Skin of body (tissue), 2 donors: Measurements from ENCODE around the gene CDH4. TPM values are rescaled to one million over a fixed set of nuclear protein-coding genes. Genes with fewer than 3 reads are reported as not detected.
"Not testable (repeated sequence)": the region's sequence is repeated elsewhere in the genome, so short reads cannot be mapped to it uniquely, and the experiment has no call there.

Source experiments
- DNase-seq: peaks from one replicate; lab custom pipeline; 2025; lab: John Stamatoyannopoulos, UW
- total RNA-seq: library from RNA; depleted of rRNA; stranded (reverse); fragments of >200 nt; gene quantifications from one replicate; pipeline ENCODE4 v1.2.3, GENCODE V29; 2014

The CDH4 gene
- total RNA-seq, 1 donor from 2014 or later: 0.10 TPM

- DNase-seq: no peak
These were observed 203.6 kb downstream of the CDH4 start for GRCh38 chr20:61455508-61456215.

- no peak for DNase-seq
These were observed 205.7 kb downstream of the CDH4 start for GRCh38 chr20:61457725-61458124.

DNA sequence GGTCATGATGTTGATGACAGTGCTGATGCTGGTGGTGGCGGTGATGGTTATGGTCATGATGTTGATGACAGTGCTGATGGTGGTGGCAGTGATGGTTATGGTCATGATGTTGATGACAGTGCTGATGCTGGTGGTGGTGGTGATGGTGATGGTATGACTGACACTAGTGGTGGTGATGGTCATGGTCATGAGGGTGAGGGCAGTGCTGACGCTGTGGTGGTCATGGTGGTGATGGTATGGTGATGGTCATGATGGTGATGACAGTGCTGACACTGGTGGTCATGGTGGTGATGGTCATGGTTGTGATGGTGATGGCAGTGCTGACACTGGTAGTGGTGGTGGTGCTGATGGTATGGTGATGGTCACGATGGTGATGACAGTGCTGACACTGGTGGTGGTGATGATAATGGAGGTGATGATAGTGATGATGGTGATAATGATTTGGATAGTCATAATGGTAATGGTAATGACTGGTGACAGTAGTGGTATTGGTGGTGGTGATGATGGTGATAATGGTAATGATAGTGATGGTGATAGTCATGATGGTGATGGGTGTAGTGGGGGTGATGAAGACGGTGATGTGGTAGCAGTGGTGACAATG, 206.2 kb downstream of the CDH4 start:
- DNase-seq: no peak

DNA sequence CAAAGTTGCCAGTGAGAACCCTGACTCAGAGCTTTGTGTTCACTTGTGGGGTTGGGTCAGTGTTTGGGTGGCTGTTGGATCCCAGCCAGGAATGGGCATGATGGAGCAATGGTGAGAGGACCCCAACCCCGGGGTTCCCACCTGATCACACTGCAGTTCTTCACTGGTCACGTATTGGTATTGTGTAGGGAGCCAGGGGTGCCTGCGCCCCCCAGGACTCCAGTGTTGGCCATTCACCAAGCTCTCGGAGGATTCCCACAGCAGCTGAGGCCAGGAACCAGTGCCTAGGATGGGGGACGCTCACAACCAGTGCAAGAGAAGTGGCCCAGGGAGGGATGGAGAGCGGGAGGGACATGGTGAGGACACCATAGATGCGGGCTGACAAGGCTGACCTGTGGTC, 207.2 kb downstream of the CDH4 start:
- DNase-seq: no peak

DNA sequence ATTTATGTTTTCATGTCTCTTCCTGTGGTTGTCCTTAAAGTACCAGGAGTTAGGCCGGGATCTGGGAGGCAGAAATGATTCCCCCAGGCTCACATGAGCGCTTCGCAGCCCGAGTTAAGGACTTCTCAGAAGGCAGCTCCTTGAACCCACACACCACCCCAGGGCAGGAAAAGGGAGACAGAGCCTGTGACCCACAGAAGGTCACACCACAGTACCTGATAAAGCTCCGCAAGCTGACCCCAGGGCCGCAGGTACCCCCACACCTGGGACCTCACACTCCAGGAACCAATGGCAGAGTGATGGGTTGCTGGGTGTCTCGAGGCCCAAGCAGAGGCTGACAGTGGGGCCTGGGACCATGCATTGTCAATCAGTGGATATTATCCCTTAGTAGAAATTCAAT, 207.6 kb downstream of the CDH4 start:
- DNase-seq: no peak

- no peak for DNase-seq
These were observed 208.4 kb downstream of the CDH4 start for GRCh38 chr20:61460261-61461052.

GRCh38 chr20:61461461-61461860, 209.4 kb downstream of the CDH4 start:
- no peak for DNase-seq

GRCh38 chr20:61464307-61465303, 212.5 kb downstream of the CDH4 start:
- no peak for DNase-seq

DNA sequence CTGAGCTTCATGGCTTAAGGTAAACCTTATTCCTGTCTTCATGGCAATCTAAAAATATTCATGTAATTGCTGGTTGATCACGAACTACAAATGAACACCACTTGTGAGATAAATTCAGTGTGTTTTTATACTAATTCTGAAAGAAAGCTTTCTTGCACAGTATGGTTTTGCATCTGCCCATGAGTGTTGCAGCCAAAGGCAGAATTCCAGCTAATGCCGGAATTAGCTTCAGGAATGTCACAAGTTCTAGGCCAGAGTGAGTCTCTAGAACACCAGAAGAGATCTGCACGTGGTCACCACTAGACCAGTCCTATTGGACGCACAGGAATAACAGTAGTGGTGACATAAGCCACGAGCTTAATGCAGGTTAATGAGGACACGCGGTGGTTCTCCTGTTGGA, 223.7 kb downstream of the CDH4 start:
- DNase-seq: no peak

- DNase-seq: no peak
These were observed 224.9 kb downstream of the CDH4 start for GRCh38 chr20:61476956-61477355.

- no peak for DNase-seq
These were observed 225.4 kb downstream of the CDH4 start for GRCh38 chr20:61477451-61477861.

DNA sequence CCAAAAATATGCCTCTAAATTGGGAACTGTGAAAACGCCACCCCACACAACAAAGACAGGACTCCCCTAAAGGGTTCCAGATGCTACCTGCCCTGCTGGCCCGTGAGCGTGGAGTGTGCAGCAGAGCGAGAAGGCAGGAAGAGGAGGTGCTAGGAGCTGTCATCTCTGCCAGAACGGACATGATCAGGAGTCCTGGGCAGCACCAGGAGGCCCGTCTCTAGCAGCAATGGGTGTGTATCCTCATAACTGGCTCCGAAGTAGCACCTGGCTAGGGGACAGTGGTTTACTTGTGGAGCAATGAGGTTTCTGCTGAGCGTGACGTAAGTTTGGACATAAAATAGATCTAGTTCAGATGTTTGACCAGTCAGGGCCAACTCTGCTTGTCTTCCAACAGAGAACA, 226.0 kb downstream of the CDH4 start:
- no peak for DNase-seq

- no peak for DNase-seq
These were observed 226.7 kb downstream of the CDH4 start for GRCh38 chr20:61478611-61479305.

DNA sequence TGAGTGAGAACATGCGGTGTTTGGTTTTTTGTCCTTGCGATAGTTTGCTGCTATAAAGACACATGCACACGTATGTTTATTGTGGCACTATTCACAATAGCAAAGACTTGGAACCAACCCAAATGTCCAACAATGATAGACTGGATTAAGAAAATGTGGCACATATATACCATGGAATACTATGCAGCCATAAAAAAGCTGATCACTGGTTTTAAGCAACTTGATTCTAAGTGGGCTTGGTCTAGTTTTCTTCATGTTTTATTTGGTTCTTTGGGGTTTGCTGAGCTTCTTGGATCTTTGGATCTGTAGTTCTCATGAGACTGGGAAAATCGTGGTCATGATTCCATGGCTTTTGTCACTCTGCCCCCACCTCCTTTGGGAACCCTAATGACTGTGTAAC, 227.4 kb downstream of the CDH4 start:
- DNase-seq: not testable (repeated sequence)

DNA sequence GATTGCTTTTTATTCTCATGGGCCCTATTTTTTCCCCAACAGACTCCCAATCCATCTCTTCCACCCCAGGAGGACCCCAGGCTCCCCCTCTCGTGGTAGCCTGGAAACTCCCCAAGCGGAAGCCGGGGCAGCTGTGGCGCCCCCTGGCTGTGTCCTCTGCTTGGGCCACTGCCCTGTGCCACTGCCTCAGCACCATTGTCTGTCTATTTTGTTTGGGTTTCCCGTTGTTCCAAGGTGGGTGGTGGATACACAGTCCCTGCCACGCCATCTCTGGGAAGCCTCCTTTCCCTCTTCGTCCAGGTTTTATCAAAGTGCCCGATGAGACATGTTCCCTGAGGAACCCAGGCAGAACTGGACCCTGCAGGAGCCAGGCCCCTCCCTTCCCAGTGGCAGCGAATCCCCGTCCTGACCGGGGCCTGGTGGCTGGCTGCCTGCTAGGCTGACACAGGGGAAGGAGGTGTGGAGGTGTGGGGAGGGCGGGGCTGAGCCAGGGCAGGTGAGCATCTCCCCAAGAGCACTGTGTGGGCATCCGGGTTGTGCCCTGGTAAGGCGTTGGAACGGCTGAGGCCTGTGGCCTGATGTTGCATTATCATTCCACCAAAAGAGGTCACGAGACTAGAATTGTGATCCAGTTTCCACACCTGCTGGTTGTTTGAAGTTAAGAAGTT, 228.2 kb downstream of the CDH4 start:
- DNase-seq: no peak

- DNase-seq: no peak
These were observed 230.2 kb downstream of the CDH4 start for GRCh38 chr20:61482056-61482887.

DNA sequence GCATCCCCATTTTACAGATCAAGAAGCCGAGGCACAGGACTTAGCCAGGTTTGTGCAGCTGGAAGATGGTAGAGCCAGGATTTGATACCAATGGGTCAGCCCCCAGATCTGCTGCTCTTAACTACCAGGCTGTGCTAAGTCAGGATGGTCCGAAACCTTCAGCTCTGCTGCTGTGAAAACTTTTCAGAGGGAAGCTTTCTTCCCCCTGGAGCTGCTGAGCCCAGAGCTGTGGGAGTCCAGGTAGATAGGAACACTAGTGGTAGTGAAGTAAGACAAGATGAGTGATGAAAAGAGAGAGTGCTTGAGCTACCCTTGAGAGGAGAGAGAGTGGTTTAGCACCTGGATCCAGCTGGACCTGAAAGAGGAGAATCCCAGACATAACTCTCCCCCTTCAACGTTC, 230.8 kb downstream of the CDH4 start:
- DNase-seq: no peak

GRCh38 chr20:61483336-61484067, 231.4 kb downstream of the CDH4 start:
- no peak for DNase-seq

GRCh38 chr20:61486198-61486597, 234.1 kb downstream of the CDH4 start:
- no peak for DNase-seq
